Measurements from ENCODE around the gene LIN9.
"Not testable (repeated sequence)": the region's sequence is repeated elsewhere in the genome, so short reads cannot be mapped to it uniquely, and the experiment has no call there.

Gene LIN9, protein sequence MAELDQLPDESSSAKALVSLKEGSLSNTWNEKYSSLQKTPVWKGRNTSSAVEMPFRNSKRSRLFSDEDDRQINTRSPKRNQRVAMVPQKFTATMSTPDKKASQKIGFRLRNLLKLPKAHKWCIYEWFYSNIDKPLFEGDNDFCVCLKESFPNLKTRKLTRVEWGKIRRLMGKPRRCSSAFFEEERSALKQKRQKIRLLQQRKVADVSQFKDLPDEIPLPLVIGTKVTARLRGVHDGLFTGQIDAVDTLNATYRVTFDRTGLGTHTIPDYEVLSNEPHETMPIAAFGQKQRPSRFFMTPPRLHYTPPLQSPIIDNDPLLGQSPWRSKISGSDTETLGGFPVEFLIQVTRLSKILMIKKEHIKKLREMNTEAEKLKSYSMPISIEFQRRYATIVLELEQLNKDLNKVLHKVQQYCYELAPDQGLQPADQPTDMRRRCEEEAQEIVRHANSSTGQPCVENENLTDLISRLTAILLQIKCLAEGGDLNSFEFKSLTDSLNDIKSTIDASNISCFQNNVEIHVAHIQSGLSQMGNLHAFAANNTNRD

GRCh38 chr1:226308723-226309397, at the start of gene LIN9:
TSS of gene LIN9 (minus strand) at chr1:226309164. CDS start at chr1:226309139, 25 bp downstream.
- peak; percentile 71 to 79 for DNase-seq

DNA sequence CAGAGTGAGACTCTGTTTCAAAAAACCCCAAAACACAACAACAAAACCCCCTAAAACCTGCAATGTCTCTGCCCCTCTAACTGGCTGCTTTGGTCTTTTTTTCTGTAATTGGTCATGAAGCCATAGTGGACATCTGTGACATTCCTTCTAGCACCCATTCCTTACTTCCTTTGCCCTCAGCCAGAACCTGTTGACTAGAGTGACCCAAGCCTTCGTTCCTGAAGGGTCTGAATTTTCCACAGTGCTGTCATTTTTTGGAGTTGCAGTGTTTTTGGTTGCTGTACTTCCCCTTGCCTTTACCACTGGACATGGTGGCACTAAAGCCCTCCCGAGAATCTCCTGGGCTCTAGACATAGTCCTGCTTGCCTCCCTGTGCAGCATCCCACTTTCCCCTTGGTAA, 48.5 kb upstream of the LIN9 start:
- no peak for DNase-seq

DNA sequence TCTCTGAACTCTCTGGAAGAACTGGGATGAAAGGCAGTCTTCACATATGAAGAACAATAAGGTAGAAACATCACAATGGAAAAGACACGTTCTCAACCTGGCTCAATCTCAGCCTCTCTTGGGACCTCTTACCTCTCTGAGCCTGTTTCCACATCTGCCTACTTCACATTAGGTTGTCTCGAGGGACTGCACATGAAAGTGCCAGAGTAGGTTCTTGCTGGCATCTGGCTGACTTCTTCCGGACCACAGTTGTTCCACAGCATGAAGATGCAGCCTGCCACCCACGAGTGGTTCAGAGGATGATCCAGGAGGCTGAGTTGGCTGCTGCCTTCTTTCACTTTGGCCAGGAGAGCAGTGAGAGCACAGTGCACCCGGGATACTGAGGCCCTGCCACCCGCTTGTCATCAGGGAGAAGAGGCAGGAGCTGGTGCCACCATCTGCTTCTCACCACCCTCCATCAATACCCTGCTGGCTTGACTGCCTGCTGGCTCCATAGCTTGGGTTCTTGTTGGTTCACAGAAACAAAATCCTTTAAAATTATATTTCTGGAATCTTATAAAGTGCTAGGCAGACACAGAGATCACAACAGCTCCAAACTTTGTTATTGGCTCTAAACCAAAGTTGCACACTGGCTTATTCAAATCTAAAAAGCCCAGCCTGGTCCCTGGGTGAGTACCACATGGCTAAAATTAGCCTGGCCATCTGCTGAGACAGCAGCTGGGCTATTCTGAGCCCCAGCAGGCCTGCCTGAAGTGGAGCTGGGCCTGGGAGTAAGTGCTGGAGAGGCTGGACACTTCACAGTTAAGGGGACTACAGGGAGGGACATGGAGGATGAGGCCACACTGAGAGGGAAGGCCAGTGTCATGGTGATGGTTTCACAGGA, 46.9 kb upstream of the LIN9 start:
- no peak for DNase-seq

DNA sequence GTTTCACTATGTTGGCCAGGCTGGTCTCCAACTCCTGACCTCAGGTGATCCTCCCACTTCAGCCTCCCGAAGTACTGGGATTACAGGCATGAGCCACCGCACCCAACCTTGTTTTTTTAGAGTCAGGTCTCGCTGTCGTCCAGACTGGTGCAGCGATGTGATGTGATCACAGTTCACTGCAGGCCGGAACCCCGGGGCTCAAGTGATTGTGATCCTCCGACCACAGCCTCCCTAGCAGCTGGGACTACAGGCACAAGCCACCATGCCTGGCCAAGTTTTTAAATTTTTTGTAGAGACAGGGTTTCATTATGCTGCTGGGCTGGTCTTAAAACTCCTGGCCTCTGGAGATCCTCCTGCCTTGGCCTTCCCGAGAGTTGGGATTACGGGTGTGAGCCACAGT, 46.1 kb upstream of the LIN9 start:
- DNase-seq: no peak

- no peak for DNase-seq
Measured at GRCh38 chr1:226353698-226354525, 44.9 kb upstream of the LIN9 start.

- DNase-seq: no peak
Measured at GRCh38 chr1:226351709-226352108, 42.7 kb upstream of the LIN9 start.

DNA sequence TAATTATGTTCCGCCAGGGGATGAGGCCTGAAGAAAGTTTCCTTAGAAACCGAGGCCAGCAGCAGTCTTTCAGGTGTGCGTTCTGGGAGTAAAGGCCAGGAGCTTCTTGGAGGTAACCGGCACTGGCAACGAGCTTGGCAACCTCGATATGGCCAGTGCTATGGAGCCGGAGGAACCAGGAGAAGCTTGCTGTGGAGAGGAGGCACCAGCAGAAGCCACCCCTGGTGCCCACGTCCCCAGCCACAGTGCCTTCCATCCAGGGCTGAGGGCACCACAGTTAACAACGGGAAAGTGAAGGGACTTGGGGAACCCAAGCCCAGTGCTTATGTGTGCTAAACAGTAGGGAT, 41.5 kb upstream of the LIN9 start:
- no peak for DNase-seq

DNA sequence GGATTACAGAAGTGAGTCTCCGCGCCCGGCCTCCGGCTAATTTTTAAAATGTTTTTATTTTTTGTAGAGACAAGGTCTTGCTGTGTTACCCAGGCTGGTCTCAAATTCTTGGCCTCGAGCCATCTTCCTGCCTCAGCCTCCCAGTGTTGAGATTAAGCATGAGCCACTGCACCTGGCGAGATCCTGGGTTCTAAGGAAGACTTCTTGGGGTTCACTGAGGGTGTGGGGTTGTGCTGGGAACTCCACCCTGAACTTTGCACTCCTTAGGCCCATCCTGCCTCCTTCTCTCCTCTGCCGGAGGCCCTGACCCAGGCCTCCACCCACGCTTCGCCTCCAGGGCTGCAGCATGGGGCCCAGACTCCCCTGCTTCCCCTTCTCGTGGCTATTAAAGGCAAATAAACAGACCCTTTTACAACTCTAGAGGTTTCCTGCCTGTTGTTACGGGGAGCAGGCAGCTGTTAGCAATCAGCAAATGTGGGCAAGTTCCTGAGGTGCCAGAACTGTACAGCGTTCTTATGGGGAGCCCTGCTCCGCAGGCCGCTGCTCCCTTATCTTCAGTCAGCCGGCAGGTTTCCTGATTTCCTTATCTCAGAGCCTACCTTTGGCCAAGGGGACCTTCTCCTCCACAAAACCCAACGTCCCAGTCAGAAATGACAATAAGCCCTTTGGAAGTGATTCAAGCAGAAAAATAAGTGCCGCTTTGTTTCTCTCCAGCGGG, 41.0 kb upstream of the LIN9 start:
- DNase-seq: peak in 1 of 2 donors; percentile 39

DNA sequence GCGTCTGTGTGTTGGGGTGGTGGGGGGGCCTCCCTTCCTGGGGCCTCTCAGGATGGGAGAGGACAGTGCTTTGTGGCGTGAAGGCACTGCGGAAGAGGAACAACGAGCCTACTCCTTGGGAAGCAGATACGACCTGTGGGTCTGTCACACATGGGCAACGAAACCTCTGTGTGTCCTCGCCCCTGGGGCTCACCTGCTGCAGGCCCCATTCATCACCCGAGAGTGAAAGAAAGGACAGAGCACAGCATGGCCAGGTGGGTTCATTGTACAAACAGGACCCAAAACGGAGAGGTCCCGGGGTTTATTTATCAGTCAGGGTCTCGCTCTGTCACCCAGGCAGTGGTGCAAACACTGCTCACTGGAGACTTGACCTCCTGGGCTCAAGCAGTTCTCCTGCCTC, 40.1 kb upstream of the LIN9 start:
- DNase-seq: no peak

DNA sequence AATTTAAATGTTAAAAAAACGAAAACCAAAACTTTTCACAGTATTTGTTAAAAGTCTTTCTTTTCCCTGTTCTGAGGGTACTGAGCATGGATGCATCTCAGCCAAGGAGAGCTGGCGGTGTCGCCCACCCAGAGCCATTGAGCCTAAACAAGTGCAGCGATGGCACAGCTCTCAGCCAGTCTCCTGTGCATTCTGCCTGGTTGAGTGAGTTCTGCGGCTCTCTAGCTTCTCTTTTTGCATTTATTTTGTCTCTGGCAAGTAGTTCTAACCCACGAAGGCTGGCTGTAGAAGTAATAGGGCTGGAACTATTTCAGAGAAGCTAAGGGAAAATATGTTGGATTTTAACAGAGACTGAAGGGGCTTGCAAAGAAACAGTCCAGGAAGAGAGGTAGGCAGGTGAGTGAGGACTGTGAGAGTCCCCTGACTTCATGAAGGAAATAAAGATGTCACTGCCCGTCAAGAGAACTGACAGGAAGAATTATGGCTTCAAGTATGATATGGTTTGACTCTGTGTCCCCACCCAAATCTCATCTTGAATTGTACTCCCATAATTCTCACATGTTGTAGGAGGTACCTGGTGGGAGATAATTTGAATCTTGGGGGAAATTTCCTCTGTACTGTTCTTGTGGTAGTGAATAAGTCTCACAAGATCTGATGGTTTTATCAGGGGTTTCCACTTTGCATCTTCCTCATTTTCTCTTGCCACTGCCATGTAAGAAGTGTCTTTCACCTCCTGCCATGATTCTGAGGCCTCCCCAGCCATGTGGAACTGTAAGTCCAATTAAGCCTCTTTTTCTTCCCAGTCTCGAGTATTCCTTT, 35.7 kb upstream of the LIN9 start:
- DNase-seq: no peak

DNA sequence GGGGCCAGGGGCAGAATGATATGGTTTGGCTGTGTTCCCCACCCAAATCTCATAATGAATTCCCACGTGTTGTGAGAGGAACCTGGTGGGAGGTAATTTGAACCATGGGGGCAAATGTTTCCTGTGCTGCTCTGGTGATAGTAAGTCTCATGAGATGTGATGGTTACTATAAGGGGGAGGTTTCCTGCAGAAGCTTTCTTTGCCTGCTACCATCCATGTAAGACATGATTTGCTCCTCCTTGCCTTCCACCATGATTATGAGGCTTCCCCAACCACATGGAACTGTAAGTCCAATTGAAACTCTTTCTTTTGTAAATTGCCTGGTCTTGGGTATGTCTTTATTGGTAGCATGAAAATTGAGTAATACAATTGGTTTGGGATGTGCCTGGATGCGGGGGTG, 33.7 kb upstream of the LIN9 start:
- DNase-seq: no peak

DNA sequence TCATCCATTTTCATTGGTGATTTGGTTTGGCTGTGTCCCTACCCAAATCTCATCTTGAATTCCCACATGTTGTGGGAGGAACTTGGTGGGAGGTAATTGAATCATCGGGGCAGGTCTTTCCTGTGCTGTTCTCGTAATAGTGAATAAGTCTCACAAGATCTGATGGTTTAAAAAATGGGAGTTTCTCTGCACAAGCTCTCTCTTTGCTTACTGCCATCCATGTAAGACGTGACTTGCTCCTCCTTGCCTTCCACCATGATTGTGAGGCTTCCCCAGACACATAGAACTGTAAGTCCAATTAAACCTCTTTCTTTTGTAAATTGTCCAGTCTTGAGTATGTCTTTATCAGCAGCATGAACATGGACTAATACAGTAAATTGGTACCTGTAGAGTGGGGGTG, 31.1 kb upstream of the LIN9 start:
- DNase-seq: not testable (repeated sequence)

GRCh38 chr1:226337276-226337875, 28.4 kb upstream of the LIN9 start:
- no peak for DNase-seq

GRCh38 chr1:226335661-226336060, 26.7 kb upstream of the LIN9 start:
- DNase-seq: no peak

DNA sequence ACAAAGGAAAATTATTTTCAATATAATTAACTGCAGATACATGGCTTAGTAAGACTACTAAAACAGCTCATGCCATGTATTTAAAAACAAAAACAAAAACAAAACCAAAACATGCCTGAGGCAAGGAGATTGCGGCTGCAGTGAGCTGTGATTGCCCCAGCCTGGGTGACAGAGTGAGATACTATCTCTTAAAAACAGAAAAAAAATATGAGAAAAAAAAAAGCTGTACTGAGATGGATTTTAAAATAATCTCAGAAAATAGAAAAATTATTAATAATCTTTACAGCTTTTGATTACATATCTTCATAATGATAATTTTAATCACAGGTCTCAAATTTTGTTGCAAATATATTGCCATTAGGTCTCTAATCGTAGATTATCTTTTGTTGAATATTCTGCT, 24.0 kb upstream of the LIN9 start:
- no peak for DNase-seq

DNA sequence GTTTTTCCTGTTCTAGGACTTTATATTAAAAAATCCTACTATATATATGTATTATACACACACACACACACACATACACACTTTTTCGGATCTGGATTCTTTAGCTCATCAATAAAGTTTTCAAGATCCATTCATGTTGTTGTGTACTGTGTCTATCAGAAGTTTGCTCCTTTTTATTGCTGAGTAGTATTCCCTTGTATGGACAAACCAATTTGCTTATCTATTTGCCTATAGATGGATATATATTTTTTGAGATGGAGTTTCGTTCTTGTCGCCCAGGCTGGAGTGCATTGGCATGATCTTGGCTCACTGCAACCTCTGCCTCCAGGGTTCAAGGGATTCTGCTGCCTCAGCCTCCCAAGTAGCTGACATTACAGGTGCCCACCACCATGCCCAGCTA, 20.3 kb upstream of the LIN9 start:
- DNase-seq: no peak

GRCh38 chr1:226327761-226328162, 18.8 kb upstream of the LIN9 start:
- DNase-seq: peak in 1 of 2 donors; percentile 55

- DNase-seq: no peak
Measured at GRCh38 chr1:226325178-226325577, 16.2 kb upstream of the LIN9 start.

DNA sequence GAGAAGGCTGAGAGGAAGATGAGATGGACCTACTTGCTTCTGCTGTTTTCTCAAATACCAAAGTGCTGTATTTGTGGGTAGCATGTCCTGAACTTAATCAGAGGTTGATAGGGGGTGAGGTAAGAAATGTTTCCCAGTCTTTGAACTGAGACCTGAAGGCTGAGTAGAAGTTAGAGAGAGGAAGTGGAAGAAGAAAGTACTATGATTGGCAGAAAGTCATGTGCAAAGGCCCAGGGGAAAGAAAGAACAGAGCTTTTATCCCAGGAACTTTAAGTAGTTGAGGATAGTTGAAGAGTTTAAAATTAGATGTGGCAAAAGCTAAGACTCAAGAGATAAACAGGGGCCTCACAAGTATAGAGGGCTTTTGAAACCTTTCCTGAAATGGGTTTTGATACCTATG, 15.5 kb upstream of the LIN9 start:
- DNase-seq: no peak

DNA sequence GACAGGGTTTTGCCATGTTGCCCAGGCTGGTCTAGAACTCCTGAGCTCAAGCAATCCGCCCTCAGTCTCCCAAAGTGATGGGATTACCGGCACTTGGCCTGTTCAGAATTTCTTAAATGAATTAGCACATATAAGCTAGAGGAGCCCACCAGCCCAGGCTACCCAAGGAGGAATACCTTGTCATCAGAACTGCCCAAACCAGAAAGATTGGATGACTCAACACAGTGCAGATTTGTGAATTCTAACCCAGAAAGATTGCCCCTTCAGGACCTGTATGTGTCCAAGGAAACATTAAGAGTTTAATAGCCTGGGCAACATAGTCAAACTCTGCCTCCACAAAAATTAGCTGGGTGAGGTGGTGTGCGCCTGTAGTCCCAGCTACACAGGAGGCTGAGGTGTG, 14.0 kb upstream of the LIN9 start:
- DNase-seq: no peak

All from bone marrow (tissue), 2 donors.